Activated CD4-positive, alpha-beta T cell treated with anti-CD3 and anti-CD28 coated beads for 1 hour (primary cell): ENCODE data around the gene ALKBH8.
"Not testable (repeated sequence)": the region's sequence is repeated elsewhere in the genome, so short reads cannot be mapped to it uniquely, and the experiment has no call there.

Experiments
- DNase-seq: peaks from one replicate; pipeline ENCODE4 v3.0.0-alpha.2; 2020

The ALKBH8 gene

DNA sequence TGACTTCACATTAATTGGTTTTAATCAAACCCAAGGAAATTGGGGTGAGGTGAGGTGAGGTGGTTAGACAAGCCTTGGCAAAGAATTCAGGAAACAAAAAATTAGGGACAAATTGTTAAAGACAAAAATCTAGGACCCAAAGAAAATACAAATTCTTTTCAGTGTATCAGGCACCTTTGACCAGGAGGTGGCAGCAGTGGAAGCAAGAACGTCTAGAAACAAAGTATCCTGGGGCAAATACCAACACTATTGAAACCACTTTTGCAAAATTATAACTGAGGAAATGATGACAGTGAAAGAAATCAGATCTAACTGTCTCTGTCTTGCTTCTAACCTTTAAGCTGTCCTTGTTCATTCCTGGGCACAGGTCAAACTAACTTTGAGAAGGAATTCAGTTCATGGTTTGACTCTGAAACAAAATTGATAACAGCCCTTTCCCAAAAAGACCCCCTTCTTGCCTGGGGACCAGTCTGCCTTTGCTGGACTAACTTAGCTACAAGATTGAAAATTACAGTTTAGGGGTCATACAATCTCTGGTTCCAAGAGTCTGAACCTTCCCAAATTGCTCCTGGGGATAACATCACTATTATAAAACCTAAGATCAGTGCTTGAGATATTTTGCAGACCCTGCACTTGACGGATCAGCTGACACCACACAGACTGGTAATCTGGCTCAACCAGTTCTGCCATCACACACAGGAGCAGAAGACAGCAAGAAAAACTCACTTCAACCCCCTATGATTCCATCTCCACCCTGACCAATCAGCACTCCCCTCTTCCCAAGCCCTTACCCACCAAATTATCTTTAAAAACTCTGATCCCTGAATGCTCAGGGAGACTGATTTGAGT, 11.2 kb upstream of the ALKBH8 start:
- DNase-seq: not testable (repeated sequence)

GRCh38 chr11:107573438-107573837, 7.9 kb upstream of the ALKBH8 start:
- no peak for DNase-seq

- DNase-seq: no peak
These were observed 4.5 kb upstream of the ALKBH8 start for GRCh38 chr11:107570015-107570414.

DNA sequence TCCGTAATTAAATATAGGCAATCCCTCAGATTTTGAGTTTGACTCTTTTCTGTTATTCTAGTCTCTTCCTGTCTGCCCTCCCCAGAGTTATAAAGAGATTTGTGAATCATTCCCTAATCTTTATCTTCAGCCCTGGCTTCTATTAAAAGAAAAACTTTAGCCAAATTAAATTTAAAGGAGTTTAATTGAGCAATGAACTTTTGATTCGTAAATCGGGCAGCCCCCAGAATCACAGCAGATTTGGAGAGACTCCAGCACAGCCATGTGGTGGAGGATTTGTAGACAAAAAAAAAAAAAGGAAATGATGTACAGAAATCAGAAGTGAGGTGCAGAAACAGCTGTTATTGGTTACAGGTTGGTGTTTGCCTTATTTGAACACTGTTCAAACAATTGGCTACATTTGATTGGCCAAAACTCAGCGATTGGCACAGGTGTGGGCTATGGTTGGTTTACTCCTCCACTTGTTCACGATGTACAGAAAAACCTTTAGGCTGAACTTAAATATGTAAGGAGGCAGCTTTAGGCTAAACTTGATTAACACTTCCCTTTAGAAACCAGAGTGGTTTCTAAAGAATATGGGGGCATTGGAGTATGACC, 2.3 kb upstream of the ALKBH8 start:
- no peak for DNase-seq

DNA sequence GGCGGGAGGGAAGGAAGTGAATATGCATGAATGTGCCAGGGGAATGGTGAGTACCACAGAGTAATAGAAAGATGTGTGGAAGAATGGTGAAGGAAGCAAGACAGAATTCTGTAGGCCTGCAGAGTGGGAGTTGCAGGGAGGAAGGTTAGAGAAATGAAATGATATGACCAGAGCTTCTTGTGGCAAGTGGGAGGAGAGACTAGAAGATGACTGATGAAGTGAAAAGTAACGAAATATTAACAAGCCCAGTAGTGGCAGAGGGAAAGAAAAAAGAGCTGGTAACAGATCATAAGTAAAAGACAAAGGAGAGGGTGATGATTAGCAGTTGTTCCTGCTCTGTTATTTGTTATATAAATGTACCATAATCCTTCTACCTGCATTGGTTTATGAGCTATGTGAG, 1.0 kb upstream of the ALKBH8 start:
- no peak for DNase-seq

DNA sequence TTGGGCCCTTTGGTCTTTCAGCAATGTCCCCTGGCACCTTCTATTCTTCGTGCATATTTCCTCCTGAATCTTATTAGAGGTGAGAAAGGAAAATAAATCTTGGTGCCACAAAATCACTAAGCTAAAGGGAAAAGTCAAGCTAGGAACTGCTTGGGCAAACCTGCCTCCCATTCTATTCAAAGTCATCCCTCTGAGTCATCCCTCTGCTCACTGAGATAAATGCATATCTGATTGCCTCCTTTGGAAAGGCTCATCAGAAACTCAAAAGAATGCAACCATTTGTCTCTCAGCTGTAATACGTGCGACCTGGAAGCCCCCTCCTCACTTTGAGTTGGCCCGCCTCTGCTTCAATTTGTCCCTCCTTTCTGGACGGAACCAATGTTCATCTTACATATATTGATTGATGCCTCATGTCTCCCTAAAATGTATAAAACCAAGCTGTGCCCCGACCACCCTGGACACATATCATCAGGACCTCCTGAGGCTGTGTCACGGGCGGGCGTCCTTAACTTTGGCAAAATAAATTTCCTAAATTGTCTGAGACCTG, 493 bp upstream of the ALKBH8 start:
- DNase-seq: not testable (repeated sequence)

DNA sequence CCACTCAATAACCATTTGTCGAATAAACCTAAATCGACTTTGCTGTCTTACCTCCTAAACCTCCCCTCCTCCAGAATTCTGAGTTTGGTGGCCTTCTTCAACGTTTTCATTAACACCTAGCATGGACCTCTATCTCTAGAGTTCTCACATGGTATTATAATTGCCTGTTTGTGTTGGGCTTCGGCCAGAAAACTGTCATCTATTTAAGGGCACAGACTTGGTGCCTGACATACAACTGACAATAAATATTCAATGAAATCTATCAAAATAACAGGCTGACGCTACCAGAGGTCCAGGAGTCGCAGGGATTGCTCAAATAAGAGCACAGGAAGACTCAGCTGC, 687 bp downstream of the ALKBH8 start:
- DNase-seq: no peak

GRCh38 chr11:107563702-107564101, 1.8 kb downstream of the ALKBH8 start:
- DNase-seq: no peak

- no peak for DNase-seq
These were observed 2.8 kb downstream of the ALKBH8 start for GRCh38 chr11:107562647-107563208.

GRCh38 chr11:107561688-107562087, 3.8 kb downstream of the ALKBH8 start:
- no peak for DNase-seq

DNA sequence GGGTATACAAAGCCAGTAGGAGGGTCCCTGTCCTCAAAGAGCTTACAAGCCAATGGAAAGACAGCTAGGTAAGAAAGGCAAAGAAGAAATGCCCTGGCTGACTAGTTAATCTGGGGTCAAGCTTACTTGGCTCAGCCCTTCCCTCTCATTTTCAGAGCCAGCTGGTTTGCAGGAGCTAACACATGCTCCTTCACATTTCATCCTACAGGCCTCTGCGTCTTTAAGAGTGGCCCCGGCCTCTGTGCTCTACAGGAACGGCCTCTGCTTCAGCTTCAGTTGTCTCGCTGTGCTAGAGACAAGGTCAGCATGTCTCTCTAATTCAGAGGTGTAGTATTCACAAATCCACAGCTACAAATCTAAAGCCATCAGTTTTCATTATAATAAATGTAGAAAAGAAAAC, 15.2 kb downstream of the ALKBH8 start:
- no peak for DNase-seq

DNA sequence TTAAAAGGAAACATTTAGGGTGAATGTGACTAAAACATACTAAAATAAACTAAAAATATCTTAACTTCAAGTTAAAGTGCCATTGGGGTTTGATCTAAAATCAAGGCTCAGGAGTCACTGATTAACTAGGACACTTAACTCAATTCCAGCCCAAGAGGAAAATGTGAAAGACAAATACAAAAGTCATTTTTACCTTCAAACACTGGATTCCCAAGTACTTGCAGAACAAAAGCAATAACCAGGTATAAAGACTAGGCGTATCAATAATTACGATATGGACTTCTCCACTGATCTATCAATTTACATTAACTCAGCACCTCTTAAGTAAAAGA, 15.6 kb downstream of the ALKBH8 start:
- no peak for DNase-seq

- DNase-seq: no peak
These were observed 16.1 kb downstream of the ALKBH8 start for GRCh38 chr11:107549253-107549953.

GRCh38 chr11:107547961-107548360, 17.6 kb downstream of the ALKBH8 start:
- no peak for DNase-seq

GRCh38 chr11:107545101-107545514, 20.4 kb downstream of the ALKBH8 start:
- DNase-seq: no peak

DNA sequence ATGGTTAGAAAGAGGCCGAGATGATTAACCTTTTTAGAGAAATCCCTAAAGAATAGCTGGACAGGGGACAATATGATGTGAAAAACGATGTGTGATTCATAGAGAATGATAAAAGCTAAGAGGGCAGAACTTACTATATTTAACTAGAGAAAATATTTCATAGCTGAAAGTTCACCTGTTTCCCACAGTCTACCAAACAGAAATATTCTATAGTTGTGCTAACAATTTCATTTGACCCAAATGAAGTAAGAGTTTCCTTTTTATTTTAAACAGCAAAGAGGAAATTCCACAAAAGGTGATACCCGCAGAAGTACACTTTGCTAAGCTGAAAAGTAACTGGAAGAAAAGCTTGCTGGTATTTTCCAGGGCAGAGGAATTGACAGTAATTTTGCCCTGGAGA, 26.7 kb downstream of the ALKBH8 start:
- DNase-seq: no peak

GRCh38 chr11:107538239-107538638, 27.3 kb downstream of the ALKBH8 start:
- no peak for DNase-seq

- not testable (repeated sequence) for DNase-seq
These were observed 28.4 kb downstream of the ALKBH8 start for GRCh38 chr11:107537155-107537554.

DNA sequence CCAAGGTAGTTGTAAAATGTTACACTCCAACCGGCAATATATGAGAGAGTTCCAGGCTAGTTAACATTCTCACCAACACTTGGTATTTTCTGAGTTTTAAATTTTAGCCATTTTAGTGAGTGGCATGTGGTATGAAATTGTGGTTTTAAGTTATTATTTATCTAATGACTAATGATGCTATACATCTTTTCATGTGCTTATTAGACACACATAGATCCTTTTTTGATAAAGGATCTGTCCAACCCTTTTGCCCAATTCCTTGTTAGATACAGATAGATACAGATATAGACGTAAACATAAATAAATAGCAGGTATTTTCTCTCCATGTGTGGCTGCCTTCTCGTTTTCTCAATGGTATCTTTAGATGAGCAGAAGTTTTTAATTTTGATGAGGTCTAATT, 39.3 kb downstream of the ALKBH8 start:
- DNase-seq: no peak

DNA sequence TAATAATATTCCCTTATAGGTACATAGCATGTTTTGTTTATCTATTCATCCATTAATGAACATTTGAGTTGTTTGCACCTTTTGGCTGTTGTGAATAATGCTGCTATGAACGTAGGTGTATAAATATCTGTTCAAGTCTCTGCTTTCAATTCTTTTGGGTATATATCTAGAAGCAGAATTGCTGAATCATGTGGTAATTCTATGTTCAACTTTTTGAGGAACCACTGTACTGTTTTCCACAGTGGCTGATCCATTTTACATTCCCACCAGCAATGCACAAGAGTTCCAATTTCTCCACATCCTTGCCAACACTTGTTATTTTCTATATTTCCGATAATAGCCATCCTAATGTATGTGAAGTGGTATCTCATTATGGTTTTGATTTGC, 56.7 kb downstream of the ALKBH8 start:
- DNase-seq: no peak

DNA sequence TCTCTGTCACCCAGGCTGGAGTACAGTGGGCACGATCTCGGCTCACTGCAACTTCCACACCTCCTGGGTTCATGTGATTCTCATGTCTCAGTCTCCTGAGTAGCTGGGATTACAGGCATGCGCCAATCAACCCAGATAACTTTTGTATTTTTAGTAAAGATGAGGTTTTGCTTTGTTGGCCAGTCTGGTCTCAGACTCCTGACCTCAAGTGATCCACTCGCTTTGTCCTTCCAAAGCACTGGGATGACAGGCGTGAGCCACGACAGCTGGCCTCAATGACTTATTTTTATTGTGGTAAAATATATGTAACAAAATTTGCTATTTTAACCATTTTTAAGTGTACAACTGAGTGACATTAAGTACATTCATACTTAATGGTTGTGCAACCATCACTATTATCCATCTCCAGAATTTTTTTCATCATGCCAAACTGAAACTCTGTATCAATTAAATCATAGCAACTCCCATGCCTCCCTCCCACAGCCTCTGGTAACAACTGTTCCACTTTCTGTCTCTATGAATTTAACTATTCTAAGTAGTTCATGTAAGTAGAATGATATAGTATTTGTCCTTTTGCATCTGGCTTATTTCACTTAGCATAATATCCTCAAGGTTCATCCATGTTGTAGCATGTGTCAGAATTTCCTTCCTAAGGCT, 57.2 kb downstream of the ALKBH8 start:
- no peak for DNase-seq

- DNase-seq: no peak
These were observed 59.8 kb downstream of the ALKBH8 start for GRCh38 chr11:107505647-107506225.

DNA sequence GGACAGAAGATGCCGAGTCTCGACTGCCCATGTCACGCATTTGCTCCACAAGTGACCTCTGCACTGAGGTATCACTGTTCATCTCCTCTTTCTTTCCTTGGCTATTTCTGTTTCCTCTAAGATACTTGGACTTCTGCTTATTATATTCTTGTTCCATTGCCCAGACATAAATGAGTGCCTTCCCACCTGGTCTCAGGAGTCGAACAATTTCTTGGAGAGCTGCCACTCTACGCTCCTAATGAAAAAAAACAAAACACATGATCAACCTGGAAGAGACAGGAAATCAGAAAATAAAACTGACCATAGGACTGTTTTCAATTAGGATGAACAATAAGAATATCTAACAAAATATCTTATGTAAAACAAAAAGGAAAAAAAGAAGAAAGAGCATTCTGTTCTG, 60.6 kb downstream of the ALKBH8 start:
- no peak for DNase-seq
